ENCODE results near the gene SLC27A6. TPM values are rescaled to one million over a fixed set of nuclear protein-coding genes. Genes with fewer than 3 reads are reported as not detected.

The SLC27A6 gene
- total RNA-seq, 5 donors from 2014 or later (not counting 1 experiment from before 2014, with no cell fraction given): 0.13 TPM; not detected in 4

Other genes with a start within 250 kb of the SLC27A6 start
- 10 to 100 TPM in 3 of 5 donors, 1 to 10 TPM in 2; 9.2 to 16.5 (median 13.6) TPM for gene ISOC1, start 129.3 kb downstream of the SLC27A6 start, total RNA-seq

All from T-cell (primary cell).